NB4 (cell line): ENCODE results near the gene CLDN17.

Experiments used
- CTCF ChIP-seq: IDR thresholded peaks from one replicate; pipeline ENCODE4 v1.5.1; 2012; ENCODE audit warnings: low read depth, low read length
- POLR2A ChIP-seq: IDR thresholded peaks from 2 replicates; pipeline ENCODE4 v1.6.1; 2011; ENCODE audit warnings: mild to moderate bottlenecking; ENCODE audit not compliant: insufficient read length; ENCODE audit errors: extremely low read depth

- no peak for TF ChIP-seq POLR2A
- TF ChIP-seq CTCF, result no peak
Observed at GRCh38 chr21:30138483-30138882, 28.1 kb downstream of the CLDN17 start.
